Measurements from ENCODE around the gene TSEN15. TPM values are rescaled to one million over a fixed set of nuclear protein-coding genes. Genes with fewer than 3 reads are reported as not detected.
A peak's percentile ranks its signal among the peaks of the same experiment; 100 is the strongest.

Gene TSEN15
- total and polyA plus RNA-seq, 2 experiments from 2014 or later, result 52.4 to 64.4 TPM

DNA sequence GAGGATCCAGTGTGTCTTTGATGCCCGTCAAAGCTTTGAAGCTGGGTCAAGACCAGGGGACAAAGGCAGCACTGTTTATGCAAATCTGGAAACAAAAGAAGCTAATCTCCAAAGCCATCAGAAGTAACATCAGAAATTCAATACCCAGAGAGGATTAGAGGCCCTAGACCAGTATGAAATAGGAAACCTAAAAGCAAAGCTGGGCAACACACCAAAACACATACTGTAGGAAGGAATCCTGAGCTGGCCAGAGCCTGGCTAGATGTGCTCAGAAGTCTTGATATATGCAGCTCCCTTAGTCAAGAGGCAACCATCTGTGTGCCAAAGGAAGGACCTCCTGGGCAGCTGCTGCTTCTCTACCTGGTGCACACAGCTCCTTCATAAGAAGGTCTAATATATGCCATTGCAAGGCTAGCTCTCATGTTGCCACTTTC is 26.3 kb upstream of the TSEN15 start:
- no peaks in the 10 kb centered on the region for H3K36me3 ChIP-seq

DNA sequence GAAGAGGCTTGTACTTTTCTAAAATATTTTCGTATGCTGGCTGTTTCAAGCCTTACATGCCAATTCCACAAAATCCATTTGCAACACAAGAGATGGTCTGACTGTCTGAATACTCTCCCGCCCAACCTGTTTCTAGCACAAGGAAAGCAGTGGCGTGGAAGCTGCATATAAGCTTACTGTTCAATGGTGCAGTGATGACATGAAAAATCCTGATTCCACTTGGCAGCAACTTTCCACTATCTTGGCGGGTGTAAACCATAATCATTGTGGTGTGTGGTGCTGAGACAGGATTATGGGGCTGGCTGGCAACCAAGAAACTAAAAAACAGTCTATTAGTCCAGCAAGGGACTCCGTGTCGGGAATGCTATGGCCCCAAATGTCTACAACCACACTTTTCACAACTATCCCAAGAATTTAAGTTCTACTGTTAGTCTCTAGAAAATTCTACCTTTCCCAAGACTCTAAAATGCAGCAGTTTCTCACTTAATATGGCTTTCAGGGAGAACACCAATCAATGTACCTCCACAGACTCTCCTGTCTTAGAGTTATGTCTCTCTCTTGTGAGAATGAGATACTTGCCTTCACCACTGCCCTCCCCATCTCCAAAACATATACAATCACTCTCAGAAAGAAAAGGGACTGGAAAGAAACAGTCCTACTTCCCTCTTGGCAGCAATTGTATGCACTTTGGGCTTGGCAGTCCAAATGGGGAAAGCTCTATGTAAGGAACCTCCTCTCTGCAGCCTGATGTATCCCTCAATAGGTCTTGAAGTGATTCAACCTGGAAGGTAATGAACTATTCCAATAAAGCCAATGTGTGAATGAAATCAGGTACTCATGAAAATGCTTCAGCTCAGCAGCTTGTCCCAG is 23.5 kb upstream of the TSEN15 start:
- Histone ChIP-seq H3K27me3 (no peaks in the 10 kb centered on the region), H3K27ac (no peak overlapping the region)

More for the DNA sequence above, 26.3 kb upstream of the TSEN15 start:
- Histone ChIP-seq H3K4me1 (ENCODE audit: low read depth) (peaks cover 50% of the 10 kb centered on the region), H3K9me3 (ENCODE audit: low read depth) (no peaks in the 10 kb centered on the region), H3K27me3 (no peaks in the 10 kb centered on the region), H3K27ac (no peak overlapping the region), H3K4me3 (no peak overlapping the region)
- DNase-seq (ENCODE audit: low read depth in 1 of 2, low spot score in 1 of 2), result peak in 1 of 2 donors; percentile 81
- TF ChIP-seq, protein P1, sequence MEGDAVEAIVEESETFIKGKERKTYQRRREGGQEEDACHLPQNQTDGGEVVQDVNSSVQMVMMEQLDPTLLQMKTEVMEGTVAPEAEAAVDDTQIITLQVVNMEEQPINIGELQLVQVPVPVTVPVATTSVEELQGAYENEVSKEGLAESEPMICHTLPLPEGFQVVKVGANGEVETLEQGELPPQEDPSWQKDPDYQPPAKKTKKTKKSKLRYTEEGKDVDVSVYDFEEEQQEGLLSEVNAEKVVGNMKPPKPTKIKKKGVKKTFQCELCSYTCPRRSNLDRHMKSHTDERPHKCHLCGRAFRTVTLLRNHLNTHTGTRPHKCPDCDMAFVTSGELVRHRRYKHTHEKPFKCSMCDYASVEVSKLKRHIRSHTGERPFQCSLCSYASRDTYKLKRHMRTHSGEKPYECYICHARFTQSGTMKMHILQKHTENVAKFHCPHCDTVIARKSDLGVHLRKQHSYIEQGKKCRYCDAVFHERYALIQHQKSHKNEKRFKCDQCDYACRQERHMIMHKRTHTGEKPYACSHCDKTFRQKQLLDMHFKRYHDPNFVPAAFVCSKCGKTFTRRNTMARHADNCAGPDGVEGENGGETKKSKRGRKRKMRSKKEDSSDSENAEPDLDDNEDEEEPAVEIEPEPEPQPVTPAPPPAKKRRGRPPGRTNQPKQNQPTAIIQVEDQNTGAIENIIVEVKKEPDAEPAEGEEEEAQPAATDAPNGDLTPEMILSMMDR (IDR thresholded peaks at IDR 0.05; ENCODE audit: low read depth, low read length), result no peak

DNA sequence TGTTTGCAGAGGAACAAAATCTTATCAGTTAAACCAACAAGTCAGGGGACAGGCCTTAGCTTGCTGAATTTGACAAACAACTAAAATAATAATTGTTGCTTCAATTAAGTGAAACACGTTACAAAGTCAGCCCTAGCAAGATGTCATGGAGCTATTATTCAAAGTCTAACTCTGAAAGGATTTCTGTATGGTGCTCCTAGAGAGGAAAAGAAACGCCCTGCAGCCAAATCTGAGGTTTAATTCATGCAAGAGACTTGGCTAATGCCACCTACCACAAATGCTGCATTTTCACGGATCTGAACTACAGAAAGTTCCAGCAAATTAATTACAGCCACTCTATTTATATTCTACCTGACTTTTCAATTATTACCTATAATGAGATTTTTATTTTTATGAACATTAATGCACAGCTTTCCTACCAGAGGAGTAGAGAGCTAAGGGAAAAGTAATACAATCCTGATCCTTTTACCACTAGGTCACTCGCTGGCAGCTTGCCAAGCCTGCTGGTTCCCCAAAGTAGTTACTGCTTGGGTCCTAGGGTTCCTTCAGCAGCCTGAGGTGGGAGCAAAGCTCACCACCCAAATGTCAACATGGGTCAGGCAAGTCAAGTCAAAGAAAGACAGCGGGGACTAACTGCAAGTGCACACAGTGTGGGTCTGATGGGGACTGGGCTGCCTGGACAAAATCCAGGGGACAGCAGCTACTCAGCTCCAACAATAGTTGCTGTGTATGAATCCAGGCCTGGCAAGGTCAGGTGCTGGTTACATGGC is 22.5 kb upstream of the TSEN15 start:
- Histone ChIP-seq H3K27me3 (no peaks in the 10 kb centered on the region), H3K36me3 (no peaks in the 10 kb centered on the region), H3K27ac (no peak overlapping the region), H3K4me3 (no peak overlapping the region), H3K4me1 (ENCODE audit: low read depth) (peaks cover 30% of the 10 kb centered on the region), H3K9me3 (ENCODE audit: low read depth) (no peaks in the 10 kb centered on the region)
- DNase-seq (ENCODE audit: low read depth in 1 of 2, low spot score in 1 of 2), result peak in 1 of 2 donors; percentile 69
- TF ChIP-seq, protein P1 (IDR thresholded peaks at IDR 0.05; ENCODE audit: low read depth, low read length), result no peak

More for the DNA sequence above, 23.5 kb upstream of the TSEN15 start:
- Histone ChIP-seq H3K9me3 (ENCODE audit: low read depth) (no peaks in the 10 kb centered on the region), H3K36me3 (no peaks in the 10 kb centered on the region), H3K4me3 (no peak overlapping the region), H3K4me1 (ENCODE audit: low read depth) (peaks cover 38% of the 10 kb centered on the region)
- TF ChIP-seq, protein P1 (IDR thresholded peaks at IDR 0.05; ENCODE audit: low read depth, low read length), result no peak
- DNase-seq (ENCODE audit: low read depth in 1 of 2, low spot score in 1 of 2), result peak in 1 of 2 donors; percentile 46

DNA sequence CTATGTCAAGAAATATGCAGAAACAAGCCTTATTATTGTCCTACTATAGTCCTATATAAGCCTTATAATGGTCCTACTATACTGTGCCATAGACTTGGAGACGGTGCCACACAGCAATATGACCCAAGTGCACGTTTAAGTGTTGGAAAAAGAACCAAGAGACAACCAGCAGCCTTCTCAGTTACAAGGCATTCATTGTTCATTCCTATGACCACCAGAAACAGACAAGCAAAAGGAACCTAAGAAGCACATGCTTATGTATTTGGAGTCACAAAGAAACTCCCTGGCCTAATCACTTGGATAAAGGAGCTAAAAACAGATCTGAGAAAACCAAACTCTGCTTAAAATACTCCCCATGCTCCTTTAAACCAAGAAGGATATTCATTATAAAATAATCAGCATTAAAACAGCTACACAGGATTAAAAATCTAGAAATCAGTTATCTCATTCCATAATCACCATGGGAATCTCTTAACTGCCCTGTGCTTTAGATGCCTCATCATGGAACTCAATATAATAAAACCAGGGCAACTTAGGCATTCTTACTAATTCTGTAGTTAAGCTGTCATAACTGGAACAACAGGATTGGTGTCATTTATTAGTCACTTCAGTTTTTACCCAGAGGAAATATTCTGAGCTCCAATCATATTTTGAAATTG is 21.0 kb upstream of the TSEN15 start:
- H3K4me3 ChIP-seq, result no peak overlapping the region
- TF ChIP-seq, protein P1 (IDR thresholded peaks at IDR 0.05; ENCODE audit: low read depth, low read length), result no peak

DNA sequence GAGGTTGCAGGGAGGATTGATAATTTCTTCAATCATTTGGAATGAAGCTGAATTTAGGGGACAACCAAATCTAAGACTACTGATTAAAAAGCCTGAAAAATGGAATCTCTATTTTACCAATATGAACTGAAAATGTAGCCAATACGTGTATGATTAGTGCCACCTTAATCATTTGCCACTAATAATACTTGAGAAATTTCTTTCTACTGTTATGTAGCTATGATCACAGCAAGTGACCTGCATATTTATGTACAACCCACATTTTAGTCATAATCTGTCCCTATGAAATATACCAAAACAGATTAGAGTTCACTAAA is 20.5 kb upstream of the TSEN15 start:
- TF ChIP-seq, protein P1 (IDR thresholded peaks at IDR 0.05; ENCODE audit: low read depth, low read length), result no peak
- DNase-seq (ENCODE audit: low read depth in 1 of 2, low spot score in 1 of 2), result no peak
- Histone ChIP-seq H3K4me1 (ENCODE audit: low read depth) (peaks cover 19% of the 10 kb centered on the region), H3K4me3 (no peak overlapping the region), H3K36me3 (no peaks in the 10 kb centered on the region), H3K27ac (no peak overlapping the region), H3K9me3 (ENCODE audit: low read depth) (no peaks in the 10 kb centered on the region), H3K27me3 (peaks cover 13% of the 10 kb centered on the region)

More for the DNA sequence above, 21.0 kb upstream of the TSEN15 start:
- no peak overlapping the region for H3K27ac ChIP-seq
- H3K4me1 ChIP-seq (ENCODE audit: low read depth), result peaks cover 20% of the 10 kb centered on the region
- H3K9me3 ChIP-seq (ENCODE audit: low read depth), result no peaks in the 10 kb centered on the region
- H3K36me3 ChIP-seq, result no peaks in the 10 kb centered on the region
- no peak for DNase-seq (ENCODE audit: low read depth in 1 of 2, low spot score in 1 of 2)
- H3K27me3 ChIP-seq, result peaks cover 8% of the 10 kb centered on the region
